CD8-positive, alpha-beta memory T cell (primary cell): ENCODE results near the gene SKAP2. TPM values are rescaled to one million over a fixed set of nuclear protein-coding genes. Genes with fewer than 3 reads are reported as not detected.

ENCODE experiments used
- CTCF ChIA-PET: fragments of 350-600 bp; sonication (Branson Sonifier 250); formaldehyde crosslinking; loops from one replicate; lab custom pipeline; 2021; ENCODE audit warnings: antibody characterized with exemption; lab: Charles Lee
- POLR2A ChIA-PET: fragments of 350-600 bp; sonication (Branson Sonifier 250); formaldehyde crosslinking; loops from one replicate; lab custom pipeline; 2021; ENCODE audit warnings: antibody characterized with exemption; lab: Charles Lee
- DNase-seq, 5 donors: peaks; one replicate each; pipeline versions ENCODE4 v3.0.0 to v3.0.0-alpha.2; 2020 to 2022; ENCODE audit warnings: mixed read lengths in 1 of 5
- H3K27ac ChIP-seq: one replicate; pipeline ENCODE4 v1.7.0; 2013; ENCODE audit warnings: low read depth, mild to moderate bottlenecking, low read length, moderate library complexity
- H3K27me3 ChIP-seq: 2 replicates; pipeline ENCODE4 v1.7.0; 2013; ENCODE audit warnings: low read length, mild to moderate bottlenecking; ENCODE audit not compliant: insufficient read depth, poor library complexity, severe bottlenecking
- H3K36me3 ChIP-seq: 2 replicates; pipeline ENCODE4 v1.7.0; 2013; ENCODE audit warnings: mild to moderate bottlenecking, low read length, moderate library complexity; ENCODE audit not compliant: insufficient read depth
- H3K4me1 ChIP-seq: 2 replicates; pipeline ENCODE4 v1.7.0; 2013; ENCODE audit warnings: mild to moderate bottlenecking, low read length, moderate library complexity; ENCODE audit not compliant: insufficient read depth
- H3K4me3 ChIP-seq: 2 replicates; pipeline ENCODE4 v1.7.0; 2013; ENCODE audit warnings: mild to moderate bottlenecking, low read length
- H3K9me3 ChIP-seq: 2 replicates; pipeline ENCODE4 v1.7.0; 2013; ENCODE audit warnings: mild to moderate bottlenecking, low read length
- H3K27ac Mint-ChIP-seq, 8 donors: one replicate each; pipeline ENCODE4 v1.8.0; 2020 to 2021; ENCODE audit warnings: mixed read lengths in 8 of 8, mild to moderate bottlenecking in 6 of 8, inconsistent platforms in 3 of 8, moderate library complexity in 3 of 8
- H3K27me3 Mint-ChIP-seq, 2 donors: one replicate each; pipeline ENCODE4 v1.8.0; 2020 to 2021; ENCODE audit warnings: mixed read lengths in 2 of 2, mild to moderate bottlenecking in 1 of 2, moderate library complexity in 1 of 2
- H3K36me3 Mint-ChIP-seq, 3 donors: one replicate each; pipeline ENCODE4 v1.8.0; 2020 to 2021; ENCODE audit warnings: mixed read lengths in 3 of 3, inconsistent platforms in 1 of 3, mild to moderate bottlenecking in 1 of 3
- H3K4me1 Mint-ChIP-seq, 3 donors: one replicate each; pipeline ENCODE4 v1.8.0; 2020 to 2021; ENCODE audit warnings: mixed read lengths in 3 of 3, inconsistent platforms in 1 of 3, mild to moderate bottlenecking in 1 of 3
- H3K4me3 Mint-ChIP-seq, 7 donors: one replicate each; pipeline ENCODE4 v1.8.0; 2020 to 2021; ENCODE audit warnings: mixed read lengths in 7 of 7, mild to moderate bottlenecking in 6 of 7, moderate library complexity in 4 of 7, inconsistent platforms in 2 of 7
- H3K9me3 Mint-ChIP-seq, 5 donors: one replicate each; pipeline ENCODE4 v1.8.0; 2020 to 2022; ENCODE audit warnings: mixed read lengths in 5 of 5, mild to moderate bottlenecking in 3 of 5, moderate library complexity in 2 of 5, inconsistent platforms in 1 of 5
- polyA plus RNA-seq: library from polyadenylated mRNA; unstranded; fragments of 300-500 nt; fragmentation: Illumina TruSeq; gene quantifications from one replicate; pipeline ENCODE4 v1.2.3, GENCODE V29; 2021
- total RNA-seq, 2 experiments: library from RNA; stranded (reverse); gene quantifications; one replicate each; pipeline ENCODE4 v1.2.3, GENCODE V29; 2021

SKAP2 gene
- total and polyA plus RNA-seq, 3 experiments from 2014 or later, result 11.4 to 55.2 (median 13.2) TPM

- Mint-ChIP-seq H3K27ac (peak overlapping the region in 1 of 8 donors; percentile 29), H3K27me3 (peaks cover 0 to 3% of the 10 kb centered on the region in 2 donors), H3K4me3 (no peak overlapping the region), H3K9me3 (no peaks in the 10 kb centered on the region), H3K36me3 (no peaks in the 10 kb centered on the region), H3K4me1 (no peaks in the 10 kb centered on the region)
- Histone ChIP-seq H3K27ac (no peak overlapping the region), H3K4me3 (no peak overlapping the region), H3K27me3 (no peaks in the 10 kb centered on the region), H3K4me1 (no peaks in the 10 kb centered on the region), H3K9me3 (no peaks in the 10 kb centered on the region), H3K36me3 (no peaks in the 10 kb centered on the region)
- ChIA-PET CTCF (no interaction called here), POLR2A (no interaction called here)
- no peak for DNase-seq
Measured at GRCh38 chr7:26618898-26619297, 245.5 kb downstream of the SKAP2 start.

- no peaks in the 10 kb centered on the region for H3K36me3 ChIP-seq
- no peaks in the 10 kb centered on the region for H3K9me3 Mint-ChIP-seq
- H3K27ac Mint-ChIP-seq, result no peak overlapping the region
- H3K4me1 ChIP-seq, result no peaks in the 10 kb centered on the region
- CTCF ChIA-PET, result no interaction called here
- H3K27ac ChIP-seq, result no peak overlapping the region
- no peaks in the 10 kb centered on the region for H3K9me3 ChIP-seq
- H3K27me3 ChIP-seq, result no peaks in the 10 kb centered on the region
- POLR2A ChIA-PET, result no interaction called here
- DNase-seq, result no peak
- H3K27me3 Mint-ChIP-seq, result peaks cover 1 to 3% of the 10 kb centered on the region in 2 donors
- no peak overlapping the region for H3K4me3 ChIP-seq
- no peaks in the 10 kb centered on the region for H3K36me3 Mint-ChIP-seq
- H3K4me1 Mint-ChIP-seq, result no peaks in the 10 kb centered on the region
- no peak overlapping the region for H3K4me3 Mint-ChIP-seq
Measured at GRCh38 chr7:26618449-26618848, 245.9 kb downstream of the SKAP2 start.

Other genes starting within 250 kb of the SKAP2 start
- under 1 TPM; 0.31 to 0.38 TPM for gene HOXA1, start 231.4 kb upstream of the SKAP2 start, total RNA-seq
- 0.75 TPM for gene HOXA1, start 231.4 kb upstream of the SKAP2 start, polyA plus RNA-seq
- not detected for gene HOXA2, start 238.1 kb upstream of the SKAP2 start, total RNA-seq
- gene HOXA2, start 238.1 kb upstream of the SKAP2 start, polyA plus RNA-seq, result not detected